Subcutaneous abdominal adipose tissue (tissue), 5 donors: ENCODE data around the gene MYO9A.
"Not testable (repeated sequence)": the region's sequence is repeated elsewhere in the genome, so short reads cannot be mapped to it uniquely, and the experiment has no call there.

Experiments
- H3K27ac ChIP-seq: one replicate; pipeline ENCODE4 v1.7.0; 2013; ENCODE audit warnings: low read depth, mild to moderate bottlenecking, inconsistent platforms, low read length, moderate library complexity
- H3K27me3 ChIP-seq, 5 donors: one replicate each; pipeline ENCODE4 v1.7.0; 2013; ENCODE audit warnings: low read length in 5 of 5, inconsistent platforms in 1 of 5; ENCODE audit not compliant: control insufficient read depth in 5 of 5, insufficient read depth in 4 of 5
- H3K36me3 ChIP-seq, 5 donors: one replicate each; pipeline ENCODE4 v1.7.0; 2013; ENCODE audit warnings: low read length in 5 of 5; ENCODE audit not compliant: control insufficient read depth in 5 of 5, insufficient read depth in 5 of 5
- H3K4me1 ChIP-seq, 5 donors: one replicate each; pipeline ENCODE4 v1.7.0; 2013; ENCODE audit warnings: low read length in 5 of 5, mild to moderate bottlenecking in 3 of 5, moderate library complexity in 1 of 5; ENCODE audit not compliant: control insufficient read depth in 5 of 5, insufficient read depth in 5 of 5
- H3K4me3 ChIP-seq, 5 donors: one replicate each; pipeline ENCODE4 v1.7.0; 2013; ENCODE audit warnings: low read length in 5 of 5, low read depth in 1 of 5
- H3K9ac ChIP-seq, 5 donors: one replicate each; pipeline ENCODE4 v1.7.0; 2013; ENCODE audit warnings: low read length in 5 of 5, mild to moderate bottlenecking in 4 of 5, moderate library complexity in 3 of 5
- H3K9me3 ChIP-seq, 5 donors: one replicate each; pipeline ENCODE4 v1.7.0; 2013; ENCODE audit warnings: low read length in 5 of 5; ENCODE audit not compliant: control insufficient read depth in 5 of 5
- donor health status: healthy.
- donor health status: healthy.
- donor health status: healthy.
- donor health status: healthy.
- donor health status: healthy.

MYO9A gene

DNA sequence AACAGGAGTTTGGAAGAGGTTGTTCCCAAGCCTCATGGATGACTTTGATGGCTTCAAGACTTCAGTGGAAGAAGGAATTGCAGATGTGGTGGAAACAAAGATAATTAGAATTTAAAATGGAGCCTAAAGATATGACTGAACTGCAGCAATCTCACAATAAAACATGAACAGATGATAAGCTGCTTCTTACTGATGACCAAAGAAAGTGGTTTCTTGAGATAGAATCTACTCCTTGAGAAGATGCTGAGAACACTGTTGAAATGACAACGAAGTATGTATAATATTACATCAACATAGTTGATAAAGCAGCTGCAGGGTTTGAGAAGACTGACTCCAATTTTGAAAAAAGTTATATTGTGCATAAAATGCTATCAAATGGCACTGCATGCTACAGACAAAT is 21.2 kb downstream of the MYO9A start:
- Histone ChIP-seq H3K27ac (no peak overlapping the region), H3K9me3 (no peaks in the 10 kb centered on the region), H3K4me1 (no peaks in the 10 kb centered on the region), H3K27me3 (no peaks in the 10 kb centered on the region), H3K9ac (no peak overlapping the region), H3K36me3 (no peaks in the 10 kb centered on the region), H3K4me3 (no peak overlapping the region)

DNA sequence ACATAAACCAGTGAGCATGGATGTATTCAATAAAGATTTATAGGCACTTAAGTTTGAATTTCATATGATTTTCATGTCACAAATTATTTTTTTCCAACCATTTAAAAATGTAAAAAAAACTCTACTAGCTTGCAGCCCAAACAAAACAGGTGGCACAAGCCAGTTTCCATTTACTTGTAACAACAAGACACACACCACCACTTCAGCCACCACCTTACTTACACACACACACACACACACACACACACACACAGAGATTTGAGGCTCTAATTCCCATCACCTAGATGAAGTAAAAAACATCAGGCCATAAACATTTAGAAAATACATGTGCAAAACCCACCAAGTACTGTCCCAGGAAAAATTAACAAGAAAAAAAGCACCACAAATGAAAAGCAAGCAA is 25.3 kb downstream of the MYO9A start:
- no peak overlapping the region for H3K9ac ChIP-seq
- H3K9me3 ChIP-seq = no peaks in the 10 kb centered on the region
- H3K27me3 ChIP-seq = no peaks in the 10 kb centered on the region
- H3K27ac ChIP-seq = no peak overlapping the region
- H3K4me1 ChIP-seq = no peaks in the 10 kb centered on the region
- H3K36me3 ChIP-seq = no peaks in the 10 kb centered on the region
- H3K4me3 ChIP-seq = no peak overlapping the region

DNA sequence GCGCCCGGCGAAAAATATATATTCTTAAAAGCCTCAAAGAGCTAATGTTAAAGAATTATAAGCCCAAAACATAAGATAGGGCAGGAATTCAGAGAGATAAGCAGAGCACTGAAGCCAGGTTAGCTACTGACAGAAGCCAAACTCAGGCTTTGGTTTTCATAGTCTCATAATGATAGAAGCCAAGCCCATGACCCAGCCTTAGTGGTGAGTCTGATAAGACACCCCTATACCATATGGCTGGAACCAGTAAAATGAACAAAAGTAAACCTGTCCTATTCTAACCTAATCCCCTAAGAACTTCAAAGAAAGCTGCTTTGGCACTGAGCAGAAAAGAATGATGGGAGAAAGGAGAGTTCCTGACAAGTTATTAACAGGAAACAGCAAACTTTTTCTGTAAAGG is 25.9 kb downstream of the MYO9A start:
- Histone ChIP-seq H3K9me3 (no peaks in the 10 kb centered on the region), H3K9ac (no peak overlapping the region), H3K36me3 (no peaks in the 10 kb centered on the region), H3K4me1 (no peaks in the 10 kb centered on the region), H3K27me3 (no peaks in the 10 kb centered on the region), H3K4me3 (no peak overlapping the region), H3K27ac (no peak overlapping the region)

DNA sequence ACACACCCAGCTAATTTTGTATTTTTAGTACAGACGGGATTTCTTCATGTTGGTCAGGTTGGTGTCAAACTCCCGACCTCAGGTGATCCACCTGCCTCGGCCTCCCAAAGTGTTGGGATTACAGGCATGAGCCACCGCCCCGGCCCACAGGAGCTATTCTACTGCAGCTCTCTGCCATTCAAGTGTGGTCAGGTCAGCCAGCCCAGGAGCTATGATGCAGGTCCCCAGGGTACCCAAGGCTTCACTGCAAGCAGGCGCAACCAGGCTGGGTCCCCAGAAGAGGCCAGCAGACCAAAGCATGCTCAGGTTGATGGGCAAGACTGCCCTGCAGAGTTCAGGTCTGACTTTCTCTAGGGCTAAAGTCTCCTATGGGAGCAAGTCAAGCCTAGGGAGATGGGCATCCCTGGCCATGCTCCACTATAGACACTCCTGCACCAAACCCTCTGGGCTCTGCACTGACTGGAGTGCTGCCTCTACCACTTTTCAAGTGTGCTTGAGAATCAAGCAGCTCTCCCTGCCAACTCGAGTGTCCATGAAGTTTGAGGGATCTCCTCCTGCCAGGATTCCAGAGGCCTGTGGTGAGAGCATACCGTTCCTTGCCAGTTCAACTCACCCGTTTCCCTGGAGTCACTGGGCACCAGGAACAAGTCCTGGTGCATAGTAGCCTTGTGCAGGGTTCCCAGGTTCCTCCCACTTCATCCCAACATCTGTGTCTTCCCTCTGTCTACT is 30.9 kb downstream of the MYO9A start:
- Histone ChIP-seq H3K27ac (no peak overlapping the region), H3K4me3 (no peak overlapping the region), H3K9ac (no peak overlapping the region), H3K4me1 (no peaks in the 10 kb centered on the region), H3K27me3 (no peaks in the 10 kb centered on the region), H3K9me3 (no peaks in the 10 kb centered on the region), H3K36me3 (peaks cover 0 to 3% (median 0%) of the 10 kb centered on the region in 5 donors)

DNA sequence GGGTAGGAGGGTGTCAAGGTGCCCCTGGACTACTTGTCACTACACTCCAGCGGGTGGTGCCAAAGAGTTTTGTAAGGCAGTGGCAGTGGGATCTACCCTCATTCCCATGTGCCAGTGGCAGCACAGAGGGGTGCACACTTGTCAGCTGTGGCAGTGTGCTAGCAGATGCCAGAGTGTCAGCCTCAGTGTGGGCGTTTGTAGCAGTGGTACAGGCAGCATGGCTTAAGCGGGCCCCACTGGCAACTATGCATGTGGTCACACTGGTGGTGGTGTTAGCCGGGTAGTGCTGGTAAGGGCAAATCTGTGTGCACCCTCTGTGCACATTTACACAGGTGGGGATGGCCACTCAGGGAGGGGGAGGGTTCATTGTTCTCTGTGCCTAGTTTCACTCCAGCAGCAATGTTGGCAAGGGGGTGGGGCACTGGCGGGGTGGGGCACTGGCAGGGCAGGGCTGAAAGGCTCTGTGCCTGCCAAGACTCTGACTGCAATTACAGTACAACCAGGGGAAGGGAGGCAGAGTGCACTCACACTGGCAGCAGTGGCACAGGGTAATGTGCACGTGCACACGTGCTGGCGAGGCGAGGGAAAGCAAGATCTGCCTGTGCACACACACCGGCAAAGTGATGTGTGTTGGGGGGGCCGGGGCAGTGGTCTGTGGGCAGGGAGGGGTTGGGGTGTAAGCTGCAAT is 31.8 kb downstream of the MYO9A start:
- H3K27ac ChIP-seq = no peak overlapping the region
- no peak overlapping the region for H3K9ac ChIP-seq
- peaks cover 0 to 3% (median 0%) of the 10 kb centered on the region in 5 donors for H3K36me3 ChIP-seq
- H3K4me1 ChIP-seq = no peaks in the 10 kb centered on the region
- H3K27me3 ChIP-seq = no peaks in the 10 kb centered on the region
- H3K9me3 ChIP-seq = no peaks in the 10 kb centered on the region
- no peak overlapping the region for H3K4me3 ChIP-seq

DNA sequence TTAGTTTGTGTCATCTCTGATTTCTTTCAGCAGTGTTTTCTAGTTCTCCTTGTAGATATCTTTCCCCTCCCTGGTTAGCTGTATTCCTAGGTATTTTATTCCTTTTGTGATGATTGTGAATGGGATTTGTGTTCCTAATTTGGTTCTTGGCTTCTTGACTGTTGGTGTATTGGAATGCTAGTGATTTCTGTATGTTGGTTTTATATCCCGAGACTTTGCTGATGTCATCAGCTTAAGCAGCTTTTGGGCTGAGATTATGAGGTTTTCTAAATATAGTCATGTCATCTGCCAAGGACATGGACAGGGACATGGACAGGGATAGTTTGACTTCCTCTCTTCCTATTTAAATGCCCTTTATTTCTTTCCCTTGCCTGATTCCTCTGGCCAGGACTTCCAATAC is 35.8 kb downstream of the MYO9A start:
- H3K36me3 ChIP-seq = peaks cover 0 to 3% (median 0%) of the 10 kb centered on the region in 5 donors
- no peaks in the 10 kb centered on the region for H3K4me1 ChIP-seq
- no peak overlapping the region for H3K9ac ChIP-seq
- H3K27ac ChIP-seq = no peak overlapping the region
- no peaks in the 10 kb centered on the region for H3K27me3 ChIP-seq
- no peak overlapping the region for H3K4me3 ChIP-seq
- H3K9me3 ChIP-seq = no peaks in the 10 kb centered on the region

DNA sequence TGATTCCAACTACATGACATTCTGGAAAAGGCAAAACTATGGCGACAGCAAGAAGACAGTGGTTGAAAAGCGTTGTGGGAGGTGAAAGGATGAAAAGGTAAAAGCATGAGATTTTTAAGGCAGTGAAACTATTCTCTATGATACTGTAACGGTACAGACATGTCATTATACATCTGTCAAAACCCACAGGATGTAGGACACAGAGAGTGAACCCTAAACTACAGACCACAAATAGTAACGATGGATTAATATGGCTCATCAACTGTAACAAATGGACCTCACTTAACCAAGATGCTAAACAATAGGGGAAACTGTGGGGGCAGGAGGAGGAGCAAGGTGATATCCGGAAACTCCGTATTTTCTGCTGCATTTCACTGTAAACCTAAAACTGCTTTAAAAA is 39.1 kb downstream of the MYO9A start:
- Histone ChIP-seq H3K4me1 (no peaks in the 10 kb centered on the region), H3K9ac (no peak overlapping the region), H3K27me3 (no peaks in the 10 kb centered on the region), H3K4me3 (no peak overlapping the region), H3K27ac (no peak overlapping the region), H3K36me3 (no peaks in the 10 kb centered on the region), H3K9me3 (no peaks in the 10 kb centered on the region)

DNA sequence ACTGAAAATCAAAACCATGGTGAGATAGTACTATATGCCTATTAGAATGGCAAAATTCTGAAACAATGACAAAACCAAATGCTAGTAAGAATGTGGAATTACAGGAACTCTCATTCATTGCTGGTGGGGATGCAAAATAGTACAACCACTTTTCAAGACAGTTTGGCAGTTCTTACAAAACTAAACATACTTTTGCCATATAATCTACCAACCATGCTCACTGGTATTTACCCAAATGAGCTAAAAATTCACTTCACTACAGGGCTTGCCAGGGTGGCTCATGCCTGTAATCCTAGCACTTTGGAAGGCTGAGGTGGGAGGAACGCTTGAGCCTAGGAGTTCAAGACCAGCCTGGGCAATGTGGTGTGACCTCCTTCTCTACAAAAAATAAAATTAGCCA is 40.0 kb downstream of the MYO9A start:
- no peaks in the 10 kb centered on the region for H3K9me3 ChIP-seq
- no peaks in the 10 kb centered on the region for H3K4me1 ChIP-seq

DNA sequence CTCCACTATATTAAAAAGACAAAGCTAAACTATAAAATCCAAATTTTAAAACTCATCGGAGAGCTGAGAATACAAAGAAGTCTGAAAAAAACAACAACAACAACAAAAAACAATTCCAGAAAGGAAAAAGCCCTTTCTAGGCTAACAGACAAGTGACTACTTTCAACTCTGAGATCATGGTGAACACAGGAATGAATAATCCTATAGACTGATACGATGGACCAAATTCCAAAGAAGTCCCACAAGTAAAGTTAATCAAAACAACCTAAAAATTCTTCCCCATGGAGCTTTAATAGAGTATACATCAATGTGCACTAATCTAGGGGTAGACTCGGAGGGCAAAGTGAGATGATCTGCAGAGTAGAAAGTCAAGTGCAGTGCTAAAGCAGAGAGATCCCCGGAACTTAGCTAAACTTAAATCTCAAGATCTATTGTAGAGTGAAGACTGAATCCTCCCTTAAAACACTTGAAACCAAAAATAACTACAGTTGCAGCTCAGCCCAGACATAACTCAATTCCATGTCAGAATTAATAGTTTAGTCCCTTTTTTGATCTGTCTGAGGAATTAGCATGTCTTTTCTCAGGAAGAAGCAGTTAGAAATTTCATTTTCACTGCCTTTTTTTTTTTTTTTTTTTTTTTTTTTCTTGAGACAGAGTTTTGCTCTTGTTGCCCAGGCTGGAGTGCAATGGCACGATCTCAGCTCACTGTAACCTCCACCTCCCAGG is 43.5 kb downstream of the MYO9A start:
- Histone ChIP-seq H3K4me3 (no peak overlapping the region), H3K36me3 (no peaks in the 10 kb centered on the region), H3K9me3 (no peaks in the 10 kb centered on the region), H3K27me3 (no peaks in the 10 kb centered on the region), H3K4me1 (no peaks in the 10 kb centered on the region), H3K9ac (no peak overlapping the region), H3K27ac (no peak overlapping the region)

More for the DNA sequence above, 40.0 kb downstream of the MYO9A start:
- H3K27ac ChIP-seq = no peak overlapping the region
- no peaks in the 10 kb centered on the region for H3K36me3 ChIP-seq
- no peaks in the 10 kb centered on the region for H3K27me3 ChIP-seq
- no peak overlapping the region for H3K4me3 ChIP-seq
- no peak overlapping the region for H3K9ac ChIP-seq

DNA sequence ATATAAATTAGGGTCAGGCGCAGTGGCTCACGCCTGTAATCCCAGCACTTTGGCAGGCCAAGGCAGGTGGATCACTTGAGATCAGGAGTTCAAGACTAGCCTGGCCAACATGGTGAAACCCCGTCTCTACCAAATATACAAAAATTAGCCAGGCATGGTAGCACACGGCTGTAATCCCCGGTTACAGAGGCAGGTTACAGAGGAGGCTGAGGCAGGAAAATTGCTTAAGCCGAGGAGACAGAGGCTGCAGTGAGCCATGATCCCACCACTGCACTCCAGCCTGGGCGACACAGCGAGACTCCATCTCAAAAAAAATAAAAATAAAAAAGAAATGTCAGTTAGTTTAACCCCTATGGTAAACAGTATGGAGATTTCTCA is 46.5 kb downstream of the MYO9A start:
- H3K27ac ChIP-seq, H3K27me3 ChIP-seq, H3K9me3 ChIP-seq, H3K4me3 ChIP-seq, H3K9ac ChIP-seq, H3K36me3 ChIP-seq, H3K4me1 ChIP-seq: not testable (repeated sequence)
